GM19351 (cell line): ENCODE results near the gene TMEM207.

Experiments
- ATAC-seq: cut with Tn5 transposase; IDR thresholded peaks from one replicate; pipeline ENCODE4 v1.9.1; 2021; ENCODE audit warnings: mild to moderate bottlenecking, moderate library complexity; ENCODE audit not compliant: unreplicated experiment

TMEM207 gene

DNA sequence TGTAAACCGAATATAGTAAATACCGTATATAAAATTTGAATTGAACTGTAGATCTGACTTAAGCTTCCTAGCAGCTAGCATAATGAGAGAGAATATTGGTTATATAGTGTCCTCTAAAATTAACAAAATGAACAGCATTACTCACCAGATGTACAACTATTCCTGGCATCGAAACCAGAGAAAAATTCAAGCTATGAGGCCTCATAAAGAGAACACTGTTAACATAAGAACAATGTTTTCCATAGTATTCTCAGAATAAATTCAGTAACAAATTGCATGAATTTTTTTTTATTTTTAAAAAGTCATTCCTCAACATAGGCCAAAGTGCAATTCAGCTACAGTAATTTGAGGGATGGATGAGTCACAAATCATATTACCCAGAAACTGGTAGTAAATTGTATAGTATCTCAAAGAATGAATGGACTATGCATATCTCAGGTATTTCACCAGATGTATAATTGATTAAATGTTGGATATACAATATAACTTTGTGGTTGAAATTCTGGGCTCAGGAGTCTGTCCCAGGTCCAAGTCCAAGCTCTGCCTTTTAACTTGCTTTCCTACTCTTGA lies 5.0 kb downstream of the TMEM207 start:
- no peak for ATAC-seq

DNA sequence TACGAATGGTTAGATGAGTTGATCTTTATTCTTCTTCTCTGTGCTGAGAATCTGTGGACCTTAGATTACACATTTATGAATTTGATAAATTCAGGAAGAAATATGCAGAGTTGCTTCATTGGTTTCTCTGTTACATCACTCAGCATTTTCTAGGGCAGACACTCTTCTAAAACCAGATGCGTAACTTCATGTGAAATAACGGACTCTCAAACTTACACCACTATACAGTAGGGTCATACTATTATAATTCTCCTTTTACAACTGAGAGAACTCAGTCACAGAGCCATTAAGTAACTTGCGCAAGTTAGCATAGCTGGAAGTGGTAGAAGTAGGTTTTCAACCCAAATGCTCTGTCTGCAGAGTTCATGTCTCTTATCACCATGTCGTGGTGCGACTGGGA lies 5.7 kb downstream of the TMEM207 start:
- ATAC-seq: no peak

- no peak for ATAC-seq
Observed at GRCh38 chr3:190443257-190443656, 6.4 kb downstream of the TMEM207 start.

DNA sequence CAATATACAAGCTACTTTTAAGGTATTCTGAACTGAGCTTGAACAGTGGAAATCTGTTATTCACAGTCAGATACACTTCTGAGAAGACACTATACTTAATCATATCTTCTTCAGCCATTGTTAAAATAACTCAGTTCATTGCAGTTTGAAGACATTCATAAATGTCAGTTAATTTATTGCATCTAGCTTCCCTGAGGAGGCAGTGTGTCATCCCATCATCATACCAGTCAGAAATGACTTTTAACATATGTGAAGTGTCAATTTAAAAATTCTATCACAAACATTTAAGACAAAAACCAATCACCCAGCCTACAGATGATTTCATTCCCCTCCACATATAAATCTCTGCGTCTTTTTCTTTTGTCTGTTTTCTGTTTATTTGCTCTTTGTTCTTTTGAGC lies 7.5 kb downstream of the TMEM207 start:
- no peak for ATAC-seq

GRCh38 chr3:190436331-190436730 lies 13.4 kb downstream of the TMEM207 start:
- ATAC-seq: no peak

GRCh38 chr3:190435618-190436017 lies 14.1 kb downstream of the TMEM207 start:
- ATAC-seq: no peak

DNA sequence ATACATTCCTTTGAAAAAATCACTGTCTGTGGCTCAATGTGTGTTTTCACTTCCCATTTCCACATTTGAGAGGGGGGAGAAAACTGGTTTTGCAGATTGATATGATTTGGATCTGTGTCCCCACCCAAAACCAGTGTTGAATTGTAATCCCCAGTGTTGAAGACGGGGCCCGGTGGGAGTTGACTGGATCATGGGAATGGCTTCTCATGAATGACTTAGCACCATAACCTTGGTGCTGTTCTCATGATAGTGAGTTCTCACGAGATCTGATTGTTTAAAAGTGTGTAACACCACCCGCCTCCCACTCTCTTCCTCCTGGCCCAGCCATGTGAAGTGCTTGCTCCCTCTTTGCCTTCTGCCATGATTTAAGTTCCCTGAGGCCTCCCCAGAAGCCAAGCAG lies 16.1 kb downstream of the TMEM207 start:
- ATAC-seq: no peak

DNA sequence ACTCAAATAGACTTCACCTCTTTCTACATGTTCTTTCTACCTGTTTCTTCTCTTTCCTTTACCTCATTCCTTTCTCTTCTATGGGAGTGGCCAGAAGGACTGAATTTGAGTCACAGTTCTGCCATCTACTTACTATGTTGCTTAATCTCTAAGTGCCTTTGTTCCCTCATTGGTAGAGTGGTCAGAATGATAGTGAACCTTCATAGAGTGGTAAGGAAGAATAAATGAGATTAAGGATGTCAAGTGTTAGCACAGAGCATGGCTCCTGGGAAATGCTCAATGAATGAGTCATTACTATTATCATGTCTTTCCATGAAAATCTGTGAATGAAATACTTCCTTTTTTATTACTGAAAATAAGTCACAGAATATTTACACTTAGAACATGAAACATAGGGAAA lies 17.5 kb downstream of the TMEM207 start:
- ATAC-seq: no peak

DNA sequence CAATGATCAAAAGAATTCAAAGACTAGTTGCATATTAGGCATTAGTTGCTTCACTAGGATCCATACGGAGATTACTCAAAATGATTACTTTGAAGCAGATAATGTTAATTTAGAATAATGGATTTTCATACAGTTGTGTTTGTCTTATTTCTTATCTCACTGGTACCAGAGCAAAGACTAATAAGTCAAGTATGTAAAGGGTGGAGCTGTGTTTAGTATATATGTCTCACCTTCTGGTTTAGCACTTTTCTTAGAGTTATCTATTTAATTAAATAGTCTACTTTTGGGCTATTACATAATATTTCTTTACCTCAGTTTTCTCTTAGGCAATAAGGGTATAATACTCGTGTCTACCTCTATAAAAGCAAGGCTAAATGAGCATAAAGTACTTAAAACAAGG lies 18.8 kb downstream of the TMEM207 start:
- no peak for ATAC-seq

DNA sequence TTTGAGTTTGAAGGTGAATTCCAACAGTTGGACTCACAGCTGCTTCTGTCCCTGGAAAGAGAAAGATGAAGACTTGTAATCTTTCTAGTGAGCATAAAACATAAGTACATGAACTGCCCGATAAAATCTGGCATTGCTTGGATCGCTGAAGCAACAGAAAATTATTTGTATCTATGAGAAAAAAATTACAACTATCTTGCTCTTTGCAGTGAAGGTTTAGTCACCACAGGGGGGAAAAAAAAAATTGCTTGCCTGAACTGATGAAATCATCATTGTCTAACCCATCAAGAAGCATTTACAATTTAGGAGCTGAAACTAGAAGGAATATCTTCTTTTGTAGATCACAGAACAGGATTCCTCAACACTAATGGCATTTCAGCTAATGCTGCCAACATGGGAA lies 20.0 kb downstream of the TMEM207 start:
- ATAC-seq: no peak

DNA sequence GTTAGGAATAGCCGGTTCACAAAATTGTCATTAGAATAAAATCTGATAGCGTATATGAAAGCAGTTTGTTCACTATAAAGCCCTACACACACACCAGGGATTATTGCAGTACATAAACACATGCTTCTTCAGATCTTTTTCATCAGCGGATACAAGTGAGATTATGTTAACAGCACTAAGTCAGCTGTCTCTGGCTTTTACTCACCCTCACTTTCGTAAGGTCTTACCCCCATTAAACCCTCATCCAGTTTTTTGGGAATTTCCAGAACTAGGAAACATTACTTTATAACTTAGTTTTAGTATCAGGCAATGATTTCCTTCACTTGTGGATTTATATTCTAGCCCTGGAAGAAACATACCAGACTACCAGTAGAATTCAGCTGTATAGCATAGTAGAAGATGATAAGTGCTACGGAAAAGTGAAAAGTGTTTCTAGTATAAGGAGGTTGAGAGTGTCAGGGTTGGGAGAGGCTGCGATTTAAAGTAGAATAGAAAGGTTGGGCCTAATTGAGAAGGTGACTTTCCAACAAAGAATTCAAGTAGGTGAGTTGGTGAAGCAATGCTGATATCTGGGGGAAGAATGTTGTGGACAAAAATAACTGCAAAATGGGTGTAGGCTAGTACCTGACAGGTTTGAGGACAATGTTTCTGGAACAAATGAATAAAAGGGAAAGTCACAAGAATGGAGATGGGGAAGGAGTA lies 22.7 kb downstream of the TMEM207 start:
- no peak for ATAC-seq

DNA sequence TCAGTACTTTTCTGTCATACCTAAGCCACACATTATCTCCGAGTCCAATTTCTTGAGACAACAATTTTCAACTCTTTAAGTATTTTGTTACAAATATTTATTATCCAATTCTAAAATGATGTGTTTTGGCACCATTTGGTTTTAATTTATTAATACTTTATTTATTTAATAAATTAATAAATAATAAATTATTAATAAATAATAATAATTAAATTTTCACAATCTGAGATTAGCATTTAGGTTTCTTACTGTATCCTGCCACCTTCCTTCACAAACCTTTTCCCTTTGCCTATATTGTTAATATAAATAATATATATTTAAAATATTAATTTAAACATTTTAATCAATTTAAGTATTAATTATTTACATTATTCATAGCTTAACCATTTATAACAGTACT lies 23.9 kb downstream of the TMEM207 start:
- no peak for ATAC-seq

GRCh38 chr3:190424478-190425439 lies 24.9 kb downstream of the TMEM207 start:
- peak; percentile 72 for ATAC-seq

- ATAC-seq: peak; percentile 3
Observed at GRCh38 chr3:190424108-190424477, 25.6 kb downstream of the TMEM207 start.

GRCh38 chr3:190414297-190414696 lies 35.4 kb downstream of the TMEM207 start:
- no peak for ATAC-seq

GRCh38 chr3:190404715-190405114 lies 45.0 kb downstream of the TMEM207 start:
- ATAC-seq: no peak

DNA sequence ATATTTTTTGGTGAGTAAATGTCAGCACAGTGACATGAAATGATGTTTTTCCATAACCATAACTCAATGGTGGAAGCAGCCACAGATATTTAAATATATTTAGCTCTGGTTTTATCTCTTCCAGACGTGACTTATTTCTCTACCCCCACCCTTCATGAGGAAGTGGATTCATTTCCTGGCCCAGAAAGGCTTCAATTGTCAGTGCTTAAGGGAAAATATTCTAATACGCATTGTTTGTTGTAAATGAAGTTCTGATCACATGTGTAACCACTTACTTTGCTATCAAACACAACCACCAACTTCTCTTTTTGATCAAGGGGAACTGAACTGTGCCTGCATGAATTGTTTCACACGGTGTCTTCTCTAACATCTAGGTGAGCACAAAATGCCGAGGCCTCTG lies 47.7 kb downstream of the TMEM207 start:
- no peak for ATAC-seq

- no peak for ATAC-seq
Observed at GRCh38 chr3:190399677-190400076, 50.0 kb downstream of the TMEM207 start.

GRCh38 chr3:190397889-190398288 lies 51.8 kb downstream of the TMEM207 start:
- no peak for ATAC-seq

- no peak for ATAC-seq
Observed at GRCh38 chr3:190396001-190396400, 53.7 kb downstream of the TMEM207 start.

DNA sequence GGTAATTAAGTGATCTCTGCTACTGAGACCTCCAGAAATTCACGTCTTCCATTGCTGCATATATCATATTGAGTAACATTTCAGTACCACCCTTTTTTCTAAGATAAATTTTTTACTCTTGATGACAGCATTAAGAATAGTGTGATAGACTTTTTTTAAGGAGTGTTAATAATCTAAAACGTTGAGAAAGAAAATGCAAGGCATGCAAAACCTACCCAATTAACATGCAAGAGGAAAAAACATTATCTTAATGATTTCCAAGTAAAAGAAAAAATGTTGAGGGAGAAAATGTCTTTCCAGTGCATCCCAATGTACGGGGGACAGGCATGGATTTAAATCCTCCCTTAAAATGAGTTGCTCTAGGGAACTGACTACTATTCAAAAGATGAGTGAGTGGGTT lies 61.0 kb downstream of the TMEM207 start:
- ATAC-seq: no peak
